ENCODE results near the gene RABGEF1. TPM values are rescaled to one million over a fixed set of nuclear protein-coding genes. Genes with fewer than 3 reads are reported as not detected.
"Not testable (repeated sequence)": the region's sequence is repeated elsewhere in the genome, so short reads cannot be mapped to it uniquely, and the experiment has no call there.

RABGEF1 gene
- 10 to 100 TPM; 30.4 to 39.0 (median 32.6) TPM for polyA plus RNA-seq (ENCODE audit: insufficient read length in 3 of 3)
- long read RNA-seq, donor 1, partial matches to known transcripts, result 0 of 3 reads
- long read RNA-seq, donor 1, other reads (novel, unspliced or antisense), result 0 of 3 reads
- long read RNA-seq, donor 2, partial matches to known transcripts, result 0 of 1 reads
- long read RNA-seq, donor 2, other reads (novel, unspliced or antisense), result 0 of 1 reads
- long read RNA-seq, donor 3, partial matches to known transcripts, result 6 of 8 reads
- long read RNA-seq, donor 3, other reads (novel, unspliced or antisense), result 0 of 8 reads
- long read RNA-seq, donor 4, result 0 reads
- long read RNA-seq, donor 5, result 0 reads
- long read RNA-seq, donor 6, result 0 reads
- long read RNA-seq, donor 7, partial matches to known transcripts, result 8 of 10 reads
- long read RNA-seq, donor 7, other reads (novel, unspliced or antisense), result 0 of 10 reads
- long read RNA-seq, donor 8, result 0 reads
- long read RNA-seq, donor 9, partial matches to known transcripts, result 0 of 1 reads
- long read RNA-seq, donor 9, other reads (novel, unspliced or antisense), result 0 of 1 reads
- long read RNA-seq, donor 10, partial matches to known transcripts, result 0 of 2 reads
- long read RNA-seq, donor 10, other reads (novel, unspliced or antisense), result 0 of 2 reads
- long read RNA-seq, donor 11, partial matches to known transcripts, result 0 of 3 reads
- long read RNA-seq, donor 11, other reads (novel, unspliced or antisense), result 0 of 3 reads
- long read RNA-seq, donor 12, partial matches to known transcripts, result 0 of 1 reads
- long read RNA-seq, donor 12, other reads (novel, unspliced or antisense), result 0 of 1 reads
- long read RNA-seq, donor 13, result 0 reads
- long read RNA-seq, donor 14, transcript RABGEF1-201 (9 exons, 3,733 nt), result major isoform, 5 of 5 reads
- long read RNA-seq, donor 14, partial matches to known transcripts, result 0 of 5 reads
- long read RNA-seq, donor 14, other reads (novel, unspliced or antisense), result 0 of 5 reads
- long read RNA-seq, donor 15, partial matches to known transcripts, result 7 of 8 reads
- long read RNA-seq, donor 15, other reads (novel, unspliced or antisense), result 0 of 8 reads
- long read RNA-seq, donor 16, partial matches to known transcripts, result 0 of 4 reads
- long read RNA-seq, donor 16, other reads (novel, unspliced or antisense), result 0 of 4 reads

DNA sequence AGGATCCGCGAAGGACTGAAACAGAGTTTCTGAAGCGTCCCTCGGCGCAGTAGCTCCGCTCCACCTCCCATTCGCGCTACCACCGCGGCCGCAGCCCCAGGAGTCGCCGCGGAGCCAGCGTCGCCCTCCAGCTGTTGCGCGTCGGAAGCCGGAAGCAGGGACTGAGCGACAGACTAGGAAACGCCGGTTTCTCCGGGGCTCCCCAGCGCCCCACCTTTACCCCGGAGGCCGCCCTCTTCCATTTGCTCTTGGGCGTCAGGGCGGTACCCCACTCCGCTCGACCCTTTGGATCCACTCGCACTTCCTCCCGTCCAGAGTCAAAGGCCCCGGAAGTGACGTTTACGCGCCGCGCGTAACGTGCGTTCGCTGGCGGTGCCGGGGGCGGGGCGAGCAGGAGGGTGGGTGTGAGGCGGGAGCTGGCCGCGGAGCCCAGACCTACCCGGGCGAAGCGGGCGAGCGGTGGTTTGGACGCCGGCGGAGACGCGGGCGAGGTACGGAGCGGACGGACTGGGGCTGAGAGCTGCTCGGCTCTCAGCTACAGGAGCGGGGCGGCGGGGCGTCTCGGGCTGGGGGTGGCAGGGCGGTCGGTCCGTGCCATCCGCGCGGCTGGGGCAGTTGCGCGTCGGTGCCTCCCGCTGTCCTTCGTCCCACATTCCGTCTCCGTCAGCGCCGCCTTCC, at the start of gene RABGEF1:
Gene RABGEF1 (plus strand): TSS at position 432 of the 678 bp plus-strand sequence. CDS start 31,167 bp downstream, outside the sequence.
- peak; percentile 93 to 98 (median 97) for DNase-seq (ENCODE audit: extremely low read depth in 1 of 11, low read depth in 9 of 11, low spot score in 4 of 11)

DNA sequence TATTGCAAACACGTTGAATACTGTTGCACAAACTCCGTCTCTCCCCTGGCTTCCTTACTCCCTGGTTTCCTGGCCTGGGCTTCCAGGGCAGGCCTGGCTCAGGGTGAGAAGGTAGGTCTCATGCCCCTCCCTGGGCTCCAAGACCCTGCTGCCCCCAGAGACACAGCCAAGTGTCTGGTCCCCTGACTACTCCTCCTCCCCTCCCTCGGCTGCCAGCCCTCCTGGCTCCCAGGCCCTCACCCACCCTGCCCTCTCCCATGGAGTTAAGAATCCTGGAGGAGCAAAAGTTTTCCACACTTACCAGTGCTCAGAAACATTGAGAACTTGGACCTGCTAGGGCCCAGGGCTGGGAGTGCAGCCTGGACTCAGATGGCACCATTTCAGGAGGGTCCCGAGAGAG, 47.2 kb upstream of the RABGEF1 start:
- no peak for DNase-seq (ENCODE audit: extremely low read depth in 1 of 11, low read depth in 9 of 11, low spot score in 4 of 11)

- DNase-seq (ENCODE audit: extremely low read depth in 1 of 11, low read depth in 9 of 11, low spot score in 4 of 11), result no peak
Measured at GRCh38 chr7:66694286-66694685, 46.2 kb upstream of the RABGEF1 start.

DNA sequence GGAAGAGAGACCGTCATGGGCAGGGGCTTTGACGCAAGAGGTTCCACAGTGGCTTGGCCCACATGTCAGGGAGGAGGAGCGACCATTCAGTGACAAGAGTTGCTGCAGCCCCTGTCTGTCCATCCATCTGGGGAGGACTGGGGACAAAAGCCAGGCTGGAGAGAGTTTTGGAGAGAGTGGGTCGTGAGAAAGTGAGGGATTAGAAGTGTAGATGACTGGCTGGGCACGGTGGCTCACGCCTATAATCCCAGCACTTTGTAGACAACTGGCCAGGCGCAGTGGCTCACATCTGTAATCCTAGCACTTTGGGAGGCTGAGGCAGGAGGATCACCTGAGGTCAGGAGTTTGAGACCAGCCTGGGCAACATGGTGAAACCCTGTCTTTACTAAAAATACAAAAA, 45.1 kb upstream of the RABGEF1 start:
- DNase-seq (ENCODE audit: extremely low read depth in 1 of 11, low read depth in 9 of 11, low spot score in 4 of 11), result not testable (repeated sequence)

DNA sequence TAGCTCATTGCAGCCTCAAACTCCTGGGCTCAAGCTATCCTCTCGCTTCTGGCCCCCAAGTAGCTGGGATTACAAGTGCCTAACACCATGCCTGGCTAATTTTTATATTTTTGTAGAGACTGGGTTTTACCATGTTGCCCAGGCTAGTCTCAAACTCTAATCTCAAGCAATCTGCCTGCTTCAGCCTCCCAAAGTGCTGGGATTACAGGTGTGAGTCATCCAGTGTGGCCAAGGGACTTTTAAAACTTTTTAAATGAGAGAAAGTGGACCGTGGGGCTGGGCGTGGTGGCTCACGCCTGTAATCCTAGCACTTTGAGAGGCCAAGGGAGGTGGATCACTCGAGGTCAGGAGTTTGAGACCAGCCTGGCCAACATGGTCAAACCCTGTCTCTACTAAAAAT, 44.4 kb upstream of the RABGEF1 start:
- DNase-seq (ENCODE audit: extremely low read depth in 1 of 11, low read depth in 9 of 11, low spot score in 4 of 11), result not testable (repeated sequence)

DNA sequence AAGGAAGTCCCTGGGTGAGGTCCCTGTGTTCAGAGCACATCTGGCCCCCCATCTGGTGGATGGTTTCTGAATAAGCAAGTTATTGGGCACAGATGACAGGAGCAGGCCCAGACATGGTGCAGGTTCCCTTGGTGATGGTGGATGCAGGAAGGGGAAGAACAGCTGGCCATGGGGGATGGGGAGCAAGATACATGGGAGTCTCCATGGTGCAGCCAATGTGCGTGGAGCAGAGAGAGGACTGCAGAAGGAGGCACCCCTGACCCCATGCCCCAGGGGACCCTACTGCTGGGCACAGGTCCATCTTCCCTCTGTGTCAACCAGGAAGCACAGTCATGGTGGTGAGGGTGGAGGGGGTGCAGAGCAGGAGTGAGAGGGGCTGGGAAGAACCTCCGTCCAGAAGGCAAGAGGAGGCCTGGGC, 43.8 kb upstream of the RABGEF1 start:
- DNase-seq (ENCODE audit: extremely low read depth in 1 of 11, low read depth in 9 of 11, low spot score in 4 of 11), result no peak

GRCh38 chr7:66697449-66698438, 42.8 kb upstream of the RABGEF1 start:
- DNase-seq (ENCODE audit: extremely low read depth in 1 of 11, low read depth in 9 of 11, low spot score in 4 of 11), result no peak

GRCh38 chr7:66698652-66699205, 41.8 kb upstream of the RABGEF1 start:
- no peak for DNase-seq (ENCODE audit: extremely low read depth in 1 of 11, low read depth in 9 of 11, low spot score in 4 of 11)

GRCh38 chr7:66699998-66700397, 40.5 kb upstream of the RABGEF1 start:
- DNase-seq (ENCODE audit: extremely low read depth in 1 of 11, low read depth in 9 of 11, low spot score in 4 of 11), result peak in 1 of 11 donors; percentile 12

DNA sequence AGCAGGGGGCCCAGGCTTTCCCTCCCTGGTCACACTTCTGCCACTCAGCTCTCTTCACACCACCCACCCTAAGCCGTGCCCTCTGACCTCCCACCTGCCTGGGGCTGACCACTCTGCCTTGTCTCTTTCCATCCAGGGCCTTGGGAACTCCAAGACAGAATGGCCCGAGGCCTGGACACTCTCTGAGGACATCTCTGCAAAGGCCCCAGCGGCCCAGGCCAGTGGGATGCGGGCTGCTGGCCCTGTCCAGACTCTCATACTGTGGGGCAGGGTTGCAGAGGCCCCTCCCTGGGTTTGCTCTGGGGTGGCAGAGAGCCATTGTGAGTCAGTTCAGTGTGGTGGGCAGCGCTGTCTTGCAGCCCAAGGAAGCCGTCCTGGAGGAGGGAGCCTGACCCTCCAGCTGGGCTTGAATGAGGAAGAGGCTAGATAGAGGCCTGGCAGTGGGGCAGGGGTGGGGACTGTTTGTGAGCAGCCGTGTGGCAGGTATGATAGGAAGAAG, 39.9 kb upstream of the RABGEF1 start:
- DNase-seq (ENCODE audit: extremely low read depth in 1 of 11, low read depth in 9 of 11, low spot score in 4 of 11), result no peak

DNA sequence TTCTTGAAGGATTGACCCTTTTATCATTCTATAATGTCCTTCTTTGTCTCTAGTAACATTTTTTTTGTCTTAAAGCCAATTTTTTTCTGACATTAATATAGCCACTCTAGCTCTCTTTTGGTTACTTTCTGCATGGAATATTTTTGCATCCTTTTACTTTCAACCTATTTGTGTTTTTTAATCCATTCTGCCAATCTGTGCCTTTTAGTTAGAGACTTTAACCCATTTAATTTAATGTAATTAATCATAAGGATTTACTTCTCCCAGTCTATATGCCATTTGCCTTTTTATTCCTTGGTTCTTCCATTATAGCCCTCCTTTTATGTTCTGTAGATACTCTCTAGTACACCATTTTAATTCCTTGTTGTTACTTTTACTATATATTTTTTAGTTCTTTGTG, 32.7 kb upstream of the RABGEF1 start:
- no peak for DNase-seq (ENCODE audit: extremely low read depth in 1 of 11, low read depth in 9 of 11, low spot score in 4 of 11)

DNA sequence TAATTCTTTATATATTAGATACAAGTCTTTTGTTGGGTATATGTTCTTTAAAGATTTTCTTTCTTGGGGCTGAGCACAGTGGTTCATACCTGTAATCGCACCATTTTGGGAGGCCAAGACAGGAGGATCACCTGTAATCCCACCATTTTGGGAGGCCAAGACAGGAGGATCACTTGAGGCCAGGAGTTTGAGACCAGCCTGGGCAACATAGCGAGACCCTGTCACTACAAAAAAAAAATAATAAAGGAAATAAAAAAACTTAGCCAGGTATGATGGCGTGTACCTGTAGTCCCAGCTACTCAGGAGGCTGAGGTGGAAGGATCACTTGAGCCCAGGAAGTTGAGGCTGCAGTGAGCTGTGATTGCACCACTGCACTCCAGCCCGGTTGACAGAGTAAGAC, 29.8 kb upstream of the RABGEF1 start:
- not testable (repeated sequence) for DNase-seq (ENCODE audit: extremely low read depth in 1 of 11, low read depth in 9 of 11, low spot score in 4 of 11)

DNA sequence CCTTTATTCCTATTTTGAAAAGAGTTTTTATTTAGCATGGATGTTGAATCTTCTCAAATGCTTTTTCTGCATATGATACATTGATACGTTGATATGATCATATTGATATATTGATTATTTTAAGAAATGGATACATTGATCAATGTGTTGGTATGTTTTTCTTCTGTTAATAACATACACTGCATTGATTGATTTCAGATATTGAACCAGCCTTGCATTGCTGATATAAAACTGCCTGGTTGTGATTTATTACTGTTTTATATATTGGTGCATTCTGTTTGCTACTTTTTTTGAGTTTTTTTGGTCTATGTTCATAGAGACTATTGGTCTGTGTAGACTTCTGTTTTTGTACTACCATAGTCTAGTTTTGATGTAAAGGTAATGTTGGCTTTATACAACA, 26.8 kb upstream of the RABGEF1 start:
- DNase-seq (ENCODE audit: extremely low read depth in 1 of 11, low read depth in 9 of 11, low spot score in 4 of 11), result no peak

- DNase-seq (ENCODE audit: extremely low read depth in 1 of 11, low read depth in 9 of 11, low spot score in 4 of 11), result not testable (repeated sequence)
Measured at GRCh38 chr7:66716634-66717033, 23.9 kb upstream of the RABGEF1 start.

GRCh38 chr7:66720561-66720960, 20.0 kb upstream of the RABGEF1 start:
- no peak for DNase-seq (ENCODE audit: extremely low read depth in 1 of 11, low read depth in 9 of 11, low spot score in 4 of 11)

DNA sequence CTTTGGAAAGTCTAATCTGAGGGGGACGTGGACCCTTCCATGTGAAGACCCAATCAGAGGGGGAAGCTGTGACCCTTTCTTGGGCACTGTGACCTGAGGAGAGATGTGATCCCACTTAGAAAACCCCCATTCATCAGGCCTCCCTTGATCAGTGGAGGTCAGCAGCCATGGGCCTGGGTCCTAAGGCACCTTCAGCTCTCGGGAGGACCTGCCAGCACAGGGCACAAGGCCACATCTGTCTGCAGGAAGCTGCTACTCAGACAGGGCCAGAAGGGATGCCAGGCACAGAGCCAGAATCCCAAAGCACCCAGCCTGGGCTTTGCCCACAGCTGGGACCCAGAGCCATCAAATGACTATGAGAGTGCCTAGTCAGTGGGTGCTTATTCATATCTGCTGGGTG, 14.7 kb upstream of the RABGEF1 start:
- DNase-seq (ENCODE audit: extremely low read depth in 1 of 11, low read depth in 9 of 11, low spot score in 4 of 11), result no peak

- no peak for DNase-seq (ENCODE audit: extremely low read depth in 1 of 11, low read depth in 9 of 11, low spot score in 4 of 11)
Measured at GRCh38 chr7:66727058-66727457, 13.5 kb upstream of the RABGEF1 start.
